GM12878 (cell line): ENCODE results near the gene SLMAP. TPM values are rescaled to one million over a fixed set of nuclear protein-coding genes. Genes with fewer than 3 reads are reported as not detected.

Experiments used
- ATAC-seq: fragments of 200-7000 bp; cut with Tn5 transposase; 3 replicates; pipeline ENCODE4 v1.9.1; 2020; ENCODE audit warnings: mild to moderate bottlenecking, moderate library complexity
- BruUV-seq: library from RNA; stranded (reverse); fragments of 400-500 nt; replicated peaks from 2 replicates; lab custom pipeline; 2021; lab: Mats Ljungman, UMichigan
- CTCF ChIA-PET: fragments of 300-600 bp; sonication (Branson Sonifier 250); formaldehyde crosslinking; extraction: SDS; loops from one replicate; lab custom pipeline; 2021; ENCODE audit warnings: inconsistent platforms; lab: Yijun Ruan, JAX
- POLR2A ChIA-PET: fragments of 350-600 bp; formaldehyde crosslinking; extraction: SDS; loops from one replicate; lab custom pipeline; 2021; ENCODE audit warnings: inconsistent platforms; lab: Charles Lee
- RAD21 ChIA-PET: fragments of 300-600 bp; sonication (Branson Sonifier 250); formaldehyde crosslinking; loops from one replicate; lab custom pipeline; 2023; ENCODE audit warnings: antibody characterized with exemption; ENCODE audit not compliant: unreplicated experiment; lab: Charles Lee
- SMC1A ChIA-PET: fragments of 300-600 bp; sonication (Branson Sonifier 250); formaldehyde crosslinking; loops from one replicate; lab custom pipeline; 2023; ENCODE audit not compliant: unreplicated experiment, uncharacterized antibody; lab: Charles Lee
- DNase-seq: peaks from one replicate; pipeline ENCODE4 v3.0.0-alpha.2; 2011; ENCODE audit warnings: low read depth, low spot score
- FAIRE-seq: peaks from 3 replicates; lab custom pipeline; 2011; peaks lifted over from hg19 to GRCh38; lab: Jason Lieb, UNC
- H2AFZ ChIP-seq: 2 replicates; pipeline ENCODE4 v1.6.0; 2011; ENCODE audit warnings: low read depth, low read length, control low read depth; ENCODE audit not compliant: control insufficient read depth
- H3K27ac ChIP-seq: 2 replicates; pipeline ENCODE4 v1.5.1; 2011; ENCODE audit warnings: control low read depth; ENCODE audit not compliant: control insufficient read depth, insufficient read depth
- H3K27me3 ChIP-seq, 2 experiments: replicated peaks in 1 of 2; 2 replicates each; pipeline versions ENCODE4 v1.6.0 to v1.6.1; 2011; ENCODE audit warnings: low read length in 1 of 2; ENCODE audit not compliant: control insufficient read depth in 2 of 2, insufficient read depth in 2 of 2
- H3K36me3 ChIP-seq, 2 experiments: 2 replicates each; pipeline ENCODE4 v1.5.1; 2011; ENCODE audit warnings: low read length in 1 of 2; ENCODE audit not compliant: control insufficient read depth in 2 of 2, insufficient read depth in 2 of 2
- H3K4me1 ChIP-seq: 2 replicates; pipeline ENCODE4 v1.6.1; 2011; ENCODE audit warnings: mild to moderate bottlenecking, low read length, moderate library complexity, mixed read lengths; ENCODE audit not compliant: control insufficient read depth, insufficient read depth
- H3K4me2 ChIP-seq: 2 replicates; pipeline ENCODE4 v1.6.0; 2011; ENCODE audit warnings: control low read depth; ENCODE audit not compliant: control insufficient read depth, insufficient read depth
- H3K4me3 ChIP-seq: fragments of 200-600 bp; sonication (generic); 2 replicates; pipeline ENCODE4 v1.5.1; 2016
- H3K79me2 ChIP-seq: 2 replicates; pipeline ENCODE4 v1.6.0; 2011; ENCODE audit warnings: low read length; ENCODE audit not compliant: control insufficient read depth, insufficient read depth
- H3K9ac ChIP-seq: 2 replicates; pipeline ENCODE4 v1.8.0; 2011; ENCODE audit warnings: low read length, control low read depth, mixed read lengths; ENCODE audit not compliant: control insufficient read depth, insufficient read depth
- H3K9me3 ChIP-seq: replicated peaks from 3 replicates; pipeline ENCODE4 v1.5.1; 2011; ENCODE audit warnings: mild to moderate bottlenecking, low read length; ENCODE audit not compliant: control insufficient read depth, insufficient read depth
- H4K20me1 ChIP-seq: 2 replicates; pipeline ENCODE4 v1.6.0; 2011; ENCODE audit not compliant: control insufficient read depth, insufficient read depth
- BMI1 ChIP-seq: fragments of 450-650 bp; IDR thresholded peaks from 2 replicates; pipeline ENCODE4 v1.6.1; 2016; ENCODE audit warnings: mild to moderate bottlenecking, moderate library complexity, borderline replicate concordance
- CHD2 ChIP-seq: IDR thresholded peaks from 2 replicates; pipeline ENCODE4 v1.6.1; 2011; ENCODE audit warnings: low read depth, low read length, improper control_type of control experiment, borderline replicate concordance
- FOXM1 ChIP-seq: IDR thresholded peaks from 2 replicates; pipeline ENCODE4 v1.6.1; 2012; ENCODE audit warnings: low read depth, mild to moderate bottlenecking, inconsistent platforms, low read length, moderate library complexity
- ZBTB4 ChIP-seq: fragments of 450-650 bp; formaldehyde crosslinking; IDR thresholded peaks from 2 replicates; pipeline ENCODE4 v1.4.0; 2022; ENCODE audit warnings: mild to moderate bottlenecking, moderate library complexity
- WGBS: methylation state at CpG from one replicate; pipeline ENCODE4 v1.1.6; 2016; ENCODE audit warnings: low lambda C conversion rate; ENCODE audit not compliant: insufficient replicate concordance, insufficient coverage; ENCODE audit errors: missing lambda C conversion rate; 5-methylcytosine and 5-hydroxymethylcytosine counted together
- in situ Hi-C: fragments of 300-500 bp; cut with MboI; formaldehyde crosslinking; loops from 9 replicates; pipeline ENCODE4 v1.14.3; 2018; ENCODE audit warnings: mixed read lengths
- intact Hi-C: fragments of 100-400 bp; cut with micrococcal nuclease; formaldehyde crosslinking; loops from one replicate; pipeline ENCODE4 v1.14.2; 2022; ENCODE audit not compliant: unreplicated experiment
- polyA plus RNA-seq, 11 experiments: library from polyadenylated mRNA; depleted of rRNA in 4 of 11; unstranded in 6 of 11; stranded (reverse) in 5 of 11; fragments of >200 nt; fragmentation: Nextera tagmentation in 4 of 11; fragmentation: Illumina TruSeq in 1 of 11; extraction: Ambion mirVana in 4 of 11; extraction: Trizol in 1 of 11; gene quantifications; 1 replicate in 1 of 11; 2 replicates in 10 of 11; pipeline versions ENCODE4 v1.2.1 to v1.2.3, GENCODE V29; 2011 to 2016; ENCODE audit warnings: inconsistent platforms in 2 of 11, missing spikeins in 2 of 11, low read depth in 1 of 11
- total RNA-seq, 4 experiments: library from RNA; depleted of rRNA in 3 of 4; stranded (reverse); fragments of >200 nt in 3 of 4; fragmentation: Illumina TruSeq in 1 of 4; extraction: Trizol in 1 of 4; gene quantifications; 2 replicates each; pipeline versions ENCODE4 v1.2.1 to v1.2.3, GENCODE V29; 2013 to 2021

Gene SLMAP
- total and polyA plus RNA-seq, 10 of the 15 experiments (the other 5 are each of a cell fraction or from before 2014, with no cell fraction given): 8.3 to 43.8 (median 26.4) TPM

GRCh38 chr3:57855943-57856342, 99.8 kb downstream of the SLMAP start:
- no peak for FAIRE-seq
- no peaks in the 10 kb centered on the region for H3K27me3 ChIP-seq
- no peaks in the 10 kb centered on the region for H3K9me3 ChIP-seq
- TF ChIP-seq ZBTB4 (CRISPR knock-in tag): no peak
- TF ChIP-seq CHD2: no peak
- TF ChIP-seq FOXM1: no peak
- TF ChIP-seq BMI1: no peak
- peaks cover 0 to 7% of the 10 kb centered on the region in 2 experiments; a peak in 2 of 4 replicates for H3K36me3 ChIP-seq
- RAD21 ChIA-PET: interaction anchor here (1.0 to 3.6 kb wide), 3 partner anchors 14 to 458 kb away, joined by 3 to 24 read pairs (median 4); no protein-coding TSS in a partner anchor
- no peak overlapping the region for H2AFZ ChIP-seq
- DNase-seq: no peak
- H3K79me2 ChIP-seq: no peaks in the 10 kb centered on the region
- in situ Hi-C loops (no loop called here), intact Hi-C loops (no loop called here)
- no peak for ATAC-seq
- no peak overlapping the region for H3K9ac ChIP-seq
- POLR2A ChIA-PET: interaction anchor here (0.7 kb wide), 1 partner anchor 14 kb away, joined by 6 read pairs; no protein-coding TSS in a partner anchor
- no peaks in the 10 kb centered on the region for H3K4me1 ChIP-seq
- H3K4me2 ChIP-seq: no peak overlapping the region
- SMC1A ChIA-PET: interaction anchor here (0.6 to 5.3 kb wide), 14 partner anchors 9 to 461 kb away, joined by 3 to 44 read pairs (median 4); no protein-coding TSS in a partner anchor
- no TSS peak for BruUV-seq
- H4K20me1 ChIP-seq: no peaks in the 10 kb centered on the region
- CTCF ChIA-PET: interaction anchor here (0.7 to 5.5 kb wide), 9 partner anchors 9 to 458 kb away, joined by 3 to 49 read pairs (median 4); partner anchors contain the start of gene PDE12
- WGBS: 96% methylated on average over 3 of the region's 4 CpGs
- no peak overlapping the region for H3K4me3 ChIP-seq
- H3K27ac ChIP-seq: no peak overlapping the region
